Activated T-cell treated with anti-CD3 and anti-CD28 coated beads for 24 hours (primary cell): ENCODE data around the gene ARHGDIA.

Source experiments
- DNase-seq: peaks from one replicate; pipeline ENCODE4 v3.0.0-alpha.2; 2020; ENCODE audit warnings: low read depth

Gene ARHGDIA

GRCh38 chr17:81863833-81864768, 7.0 kb downstream of the ARHGDIA start:
- DNase-seq: no peak

GRCh38 chr17:81863123-81863675, 7.9 kb downstream of the ARHGDIA start:
- no peak for DNase-seq

- peak; percentile 99 for DNase-seq
Measured at GRCh38 chr17:81860756-81861568, 10.2 kb downstream of the ARHGDIA start.

- no peak for DNase-seq
Measured at GRCh38 chr17:81859906-81860755, 11.0 kb downstream of the ARHGDIA start, which contains the start of gene P4HB. P4HB (minus strand) TSS chr17:81860535; CDS start chr17:81860471, 64 bp downstream.

- DNase-seq: no peak
Measured at GRCh38 chr17:81858967-81859905, 11.9 kb downstream of the ARHGDIA start.

GRCh38 chr17:81858170-81858966, 12.8 kb downstream of the ARHGDIA start:
- DNase-seq: no peak

GRCh38 chr17:81854974-81855774, 16.0 kb downstream of the ARHGDIA start:
- no peak for DNase-seq

GRCh38 chr17:81852237-81852636, 18.9 kb downstream of the ARHGDIA start:
- no peak for DNase-seq

- no peak for DNase-seq
Measured at GRCh38 chr17:81851423-81851822, 19.7 kb downstream of the ARHGDIA start.

- no peak for DNase-seq
Measured at GRCh38 chr17:81849457-81849856, 21.7 kb downstream of the ARHGDIA start.

- no peak for DNase-seq
Measured at GRCh38 chr17:81846743-81847689, 24.1 kb downstream of the ARHGDIA start.

- no peak for DNase-seq
Measured at GRCh38 chr17:81845881-81846742, 25.0 kb downstream of the ARHGDIA start.

- no peak for DNase-seq
Measured at GRCh38 chr17:81845361-81845760, 25.8 kb downstream of the ARHGDIA start.

GRCh38 chr17:81844887-81845286, 26.2 kb downstream of the ARHGDIA start:
- DNase-seq: no peak

- no peak for DNase-seq
Measured at GRCh38 chr17:81844327-81844851, 26.7 kb downstream of the ARHGDIA start.

GRCh38 chr17:81843713-81844326, 27.3 kb downstream of the ARHGDIA start:
- DNase-seq: no peak
